HG03066 (cell line): Measurements from ENCODE around the gene MYO1H.
"Not testable (repeated sequence)": the region's sequence is repeated elsewhere in the genome, so short reads cannot be mapped to it uniquely, and the experiment has no call there.

Experiments used
- ATAC-seq: cut with Tn5 transposase; IDR thresholded peaks from one replicate; pipeline ENCODE4 v1.9.1; 2021; ENCODE audit warnings: low read depth; ENCODE audit not compliant: unreplicated experiment

Gene MYO1H, protein sequence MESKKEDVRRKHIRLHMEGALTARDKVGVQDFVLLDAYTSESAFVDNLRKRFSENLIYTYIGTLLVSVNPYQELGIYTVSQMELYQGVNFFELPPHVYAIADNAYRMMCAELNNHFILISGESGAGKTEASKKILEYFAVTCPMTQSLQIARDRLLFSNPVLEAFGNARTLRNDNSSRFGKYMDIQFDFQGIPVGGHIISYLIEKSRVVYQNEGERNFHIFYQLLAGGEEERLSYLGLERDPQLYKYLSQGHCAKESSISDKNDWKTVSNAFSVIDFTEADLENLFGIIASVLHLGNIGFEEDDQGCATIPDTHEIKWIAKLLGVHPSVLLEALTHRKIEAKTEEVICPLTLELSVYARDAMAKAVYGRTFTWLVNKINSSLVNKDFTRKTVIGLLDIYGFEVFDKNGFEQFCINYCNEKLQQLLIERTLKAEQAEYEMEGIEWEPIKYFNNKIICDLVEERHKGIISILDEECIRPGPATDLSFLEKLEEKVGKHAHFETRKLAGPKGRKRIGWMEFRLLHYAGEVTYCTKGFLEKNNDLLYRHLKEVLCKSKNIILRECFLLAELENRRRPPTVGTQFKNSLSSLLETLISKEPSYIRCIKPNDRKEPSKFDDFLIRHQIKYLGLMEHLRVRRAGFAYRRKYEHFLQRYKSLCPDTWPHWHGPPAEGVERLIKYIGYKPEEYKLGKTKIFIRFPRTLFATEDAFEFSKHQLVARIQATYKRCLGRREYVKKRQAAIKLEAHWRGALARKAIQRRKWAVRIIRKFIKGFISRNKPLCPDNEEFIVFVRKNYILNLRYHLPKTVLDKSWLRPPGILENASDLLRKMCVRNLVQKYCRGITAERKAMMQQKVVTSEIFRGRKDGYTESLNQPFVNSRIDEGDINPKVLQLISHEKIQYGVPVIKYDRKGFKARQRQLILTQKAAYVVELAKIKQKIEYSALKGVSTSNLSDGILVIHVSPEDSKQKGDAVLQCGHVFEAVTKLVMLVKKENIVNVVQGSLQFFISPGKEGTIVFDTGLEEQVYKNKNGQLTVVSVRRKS

DNA sequence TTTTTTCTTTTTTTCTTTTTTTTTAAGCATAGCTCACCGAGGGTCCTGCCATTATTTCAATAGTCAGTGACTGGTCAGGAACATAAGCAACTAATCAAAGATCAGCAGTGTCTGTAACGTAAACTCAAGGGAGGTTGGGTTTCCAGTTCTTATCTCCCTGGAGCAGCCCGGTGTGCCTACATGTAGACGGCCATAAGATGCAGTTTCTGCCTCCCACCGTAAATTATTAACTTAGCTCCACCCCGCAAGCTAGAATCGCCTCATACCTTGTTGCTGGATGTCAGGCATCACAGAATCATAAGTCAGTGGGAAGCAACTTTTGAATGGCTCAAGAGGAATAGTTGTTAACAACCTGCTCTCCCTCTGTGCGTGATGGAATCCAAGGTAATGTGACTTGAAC lies at the start of gene MYO1H:
Gene MYO1H, plus strand, starts transcription at position 312 of the 400 bp plus-strand sequence. Its CDS starts 61 bp downstream, at position 373.
- no peak for ATAC-seq

DNA sequence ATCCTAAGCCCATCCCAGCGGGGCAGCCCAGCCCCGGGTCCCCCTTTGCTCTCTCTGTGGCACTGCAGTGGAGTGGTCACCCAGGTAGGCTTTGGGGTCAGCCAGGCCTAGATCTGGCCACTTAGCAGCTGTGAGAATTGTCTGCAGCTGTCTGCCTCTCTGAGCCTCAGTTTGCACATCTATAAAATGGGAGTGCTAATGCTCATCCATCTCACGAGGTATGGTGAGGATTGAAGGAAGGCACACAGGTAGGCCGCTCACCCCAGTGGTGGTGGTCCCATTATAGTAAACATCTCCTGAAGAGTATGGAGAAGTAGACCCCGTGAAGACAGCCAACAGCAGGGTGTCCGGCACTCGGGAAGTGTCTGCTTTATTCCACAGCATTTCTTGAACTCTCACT lies 47.9 kb upstream of the MYO1H start:
- ATAC-seq = no peak

DNA sequence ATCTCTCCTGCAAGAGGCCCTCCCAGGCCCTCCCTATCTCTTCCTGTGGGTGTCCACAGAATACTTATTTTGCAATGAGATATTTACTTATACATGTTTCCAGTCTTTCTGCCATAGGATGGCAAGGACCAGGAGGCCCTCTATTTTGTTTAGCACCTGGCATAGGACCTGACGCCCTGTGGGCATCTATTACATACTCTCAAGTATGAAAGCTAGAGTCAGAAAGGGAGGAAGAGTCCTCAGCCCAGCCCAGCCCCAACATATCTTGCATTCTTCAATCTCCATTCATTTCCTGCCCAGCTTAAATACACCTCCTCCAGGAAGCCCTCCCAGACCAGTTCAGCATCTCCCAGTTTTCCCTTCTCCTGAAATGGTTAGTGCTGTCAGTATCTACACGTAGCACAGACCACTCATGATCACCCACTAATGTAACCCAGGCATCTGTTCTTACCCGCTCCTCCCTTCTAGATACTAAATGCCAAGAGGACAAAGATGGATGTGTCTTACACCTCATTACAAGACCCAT lies 46.0 kb upstream of the MYO1H start:
- ATAC-seq = no peak

DNA sequence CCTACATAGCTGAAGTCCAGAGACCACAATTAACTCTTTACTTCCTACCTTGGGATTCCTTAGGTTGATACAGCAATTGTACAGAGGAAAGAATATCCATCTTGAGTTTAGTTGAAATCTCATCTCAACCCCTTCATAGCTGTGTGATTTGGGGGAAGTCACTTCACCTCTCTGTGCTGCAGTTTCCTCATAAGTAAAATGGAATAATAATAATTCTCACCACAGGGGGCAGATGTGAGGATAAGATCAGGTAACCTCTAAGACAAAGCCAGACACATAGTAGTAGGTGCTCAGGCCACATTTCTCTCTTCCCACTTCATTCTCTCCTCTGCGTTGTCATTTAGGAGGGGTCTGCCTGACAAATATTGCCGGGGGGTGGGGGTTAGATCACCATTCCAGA lies 45.3 kb upstream of the MYO1H start:
- no peak for ATAC-seq

DNA sequence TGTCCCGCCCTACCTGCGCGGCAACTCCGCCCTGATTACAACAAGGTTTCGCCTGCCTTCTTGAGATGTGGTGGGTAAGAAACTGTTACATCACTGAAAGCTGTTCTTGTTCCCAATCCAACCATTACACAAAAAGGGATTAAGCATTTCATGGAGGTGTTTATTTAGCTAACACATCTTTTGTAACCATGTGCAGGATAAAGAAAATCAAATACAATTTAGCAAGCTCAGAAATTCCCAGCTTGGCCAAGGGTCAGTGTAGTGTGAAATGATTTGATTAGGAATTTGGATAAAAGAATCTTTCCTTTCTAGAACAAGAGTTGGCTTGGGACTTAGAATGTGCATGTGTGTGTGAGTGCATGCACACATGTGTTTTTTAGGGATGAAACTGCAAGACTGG lies 44.9 kb upstream of the MYO1H start:
- no peak for ATAC-seq

DNA sequence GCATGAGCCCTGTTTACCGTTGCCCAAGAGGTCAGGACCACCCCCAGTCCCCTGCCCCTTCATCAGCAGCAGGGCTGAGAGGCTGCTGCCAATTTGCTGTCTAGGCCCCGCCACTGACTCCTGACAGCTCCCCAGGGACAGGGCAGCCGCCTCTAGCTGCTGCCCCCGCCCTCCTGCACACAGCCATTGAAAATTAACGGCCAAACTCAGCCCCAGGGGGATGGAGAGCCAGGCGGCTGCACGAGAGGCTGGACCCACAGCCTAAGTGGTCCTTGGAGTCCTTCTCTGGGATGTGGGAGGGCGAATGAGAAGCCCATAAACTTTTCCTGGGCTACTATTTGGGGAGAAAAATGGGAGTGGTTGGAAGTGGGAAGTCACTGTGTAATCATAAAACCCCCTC lies 43.2 kb upstream of the MYO1H start:
- no peak for ATAC-seq

DNA sequence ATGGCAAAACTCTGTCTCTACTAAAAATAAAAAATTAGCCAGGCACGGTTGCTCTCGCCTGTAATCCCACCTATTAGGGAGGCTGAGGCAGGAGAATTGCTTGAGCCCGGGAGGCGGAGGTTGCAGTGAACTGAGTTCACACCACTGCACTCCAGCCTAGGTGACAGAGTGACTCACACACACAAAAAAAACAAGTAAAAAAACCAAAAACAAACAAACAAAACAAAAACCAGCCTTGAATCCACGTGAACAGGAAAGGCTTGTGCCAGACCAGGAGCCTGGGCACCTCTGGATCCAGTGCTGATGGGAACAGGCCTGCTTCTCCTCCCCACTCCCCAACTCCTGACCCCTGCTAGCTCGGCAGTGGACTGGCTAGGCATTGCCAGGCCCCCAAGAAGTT lies 42.2 kb upstream of the MYO1H start:
- ATAC-seq = no peak

DNA sequence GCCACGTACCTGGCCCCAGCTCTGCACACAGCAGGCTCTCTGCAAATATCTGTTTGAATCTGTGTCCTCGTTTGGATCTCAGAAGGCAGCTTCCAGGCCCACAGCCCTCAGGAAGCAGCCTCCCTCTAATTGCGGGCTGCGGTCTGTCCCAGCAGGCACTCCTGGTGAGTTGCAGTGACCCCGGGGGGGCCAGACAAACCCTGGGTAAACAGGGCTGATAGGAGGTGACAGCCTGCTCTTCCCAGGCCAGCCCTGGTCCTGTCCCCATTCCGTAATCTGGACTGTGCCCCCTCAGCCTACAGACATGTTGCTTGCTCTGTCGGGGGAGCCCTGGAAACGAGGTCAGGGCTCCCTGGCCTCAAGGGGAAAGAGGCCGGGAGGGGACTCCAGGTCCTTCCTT lies 40.6 kb upstream of the MYO1H start:
- no peak for ATAC-seq

DNA sequence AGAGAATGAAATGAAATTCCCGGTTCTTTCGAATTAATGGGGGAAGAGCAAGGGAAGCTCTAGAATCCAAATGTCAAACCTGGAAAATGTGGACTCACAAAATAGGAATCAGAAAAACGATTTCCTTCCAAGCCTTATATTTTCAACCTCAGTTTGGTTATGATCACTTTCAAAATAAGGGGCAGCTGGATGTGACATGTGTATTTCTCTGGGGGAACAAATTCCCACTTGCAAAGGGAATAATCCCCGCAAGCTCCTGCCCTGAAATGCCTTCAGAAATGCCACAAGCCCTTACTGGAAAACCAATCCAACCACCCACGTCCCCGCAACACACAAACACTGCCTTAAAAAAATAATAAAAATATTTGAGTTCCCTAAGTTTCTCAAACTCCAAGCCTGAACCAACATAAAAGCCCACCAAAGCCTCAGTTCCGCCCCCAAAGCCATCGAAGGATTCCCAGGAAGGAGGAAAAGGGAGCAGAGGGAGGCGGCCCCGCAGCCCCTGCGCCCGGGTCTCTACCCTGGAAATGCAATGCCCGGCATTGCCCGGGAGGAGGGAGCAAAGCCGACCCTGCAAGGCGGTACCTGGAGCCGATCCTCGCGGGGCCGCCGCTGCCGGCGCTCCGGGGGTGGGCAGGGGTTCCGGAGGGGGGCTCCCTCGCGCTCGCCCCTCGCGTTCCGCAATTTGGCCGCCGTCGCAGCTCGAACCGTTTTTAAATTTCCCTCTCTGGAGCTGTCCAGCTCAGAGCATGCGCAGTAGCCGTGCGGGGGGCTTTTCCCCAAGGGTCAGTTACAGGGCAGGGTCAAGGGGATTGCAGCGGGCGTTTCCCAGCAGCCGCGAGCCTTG lies 38.9 kb upstream of the MYO1H start, which contains the start of gene FOXN4:
Gene FOXN4, minus strand, starts transcription at position 751 of the 847 bp plus-strand sequence. CDS start 963 bp downstream, outside the sequence.
- no peak for ATAC-seq

DNA sequence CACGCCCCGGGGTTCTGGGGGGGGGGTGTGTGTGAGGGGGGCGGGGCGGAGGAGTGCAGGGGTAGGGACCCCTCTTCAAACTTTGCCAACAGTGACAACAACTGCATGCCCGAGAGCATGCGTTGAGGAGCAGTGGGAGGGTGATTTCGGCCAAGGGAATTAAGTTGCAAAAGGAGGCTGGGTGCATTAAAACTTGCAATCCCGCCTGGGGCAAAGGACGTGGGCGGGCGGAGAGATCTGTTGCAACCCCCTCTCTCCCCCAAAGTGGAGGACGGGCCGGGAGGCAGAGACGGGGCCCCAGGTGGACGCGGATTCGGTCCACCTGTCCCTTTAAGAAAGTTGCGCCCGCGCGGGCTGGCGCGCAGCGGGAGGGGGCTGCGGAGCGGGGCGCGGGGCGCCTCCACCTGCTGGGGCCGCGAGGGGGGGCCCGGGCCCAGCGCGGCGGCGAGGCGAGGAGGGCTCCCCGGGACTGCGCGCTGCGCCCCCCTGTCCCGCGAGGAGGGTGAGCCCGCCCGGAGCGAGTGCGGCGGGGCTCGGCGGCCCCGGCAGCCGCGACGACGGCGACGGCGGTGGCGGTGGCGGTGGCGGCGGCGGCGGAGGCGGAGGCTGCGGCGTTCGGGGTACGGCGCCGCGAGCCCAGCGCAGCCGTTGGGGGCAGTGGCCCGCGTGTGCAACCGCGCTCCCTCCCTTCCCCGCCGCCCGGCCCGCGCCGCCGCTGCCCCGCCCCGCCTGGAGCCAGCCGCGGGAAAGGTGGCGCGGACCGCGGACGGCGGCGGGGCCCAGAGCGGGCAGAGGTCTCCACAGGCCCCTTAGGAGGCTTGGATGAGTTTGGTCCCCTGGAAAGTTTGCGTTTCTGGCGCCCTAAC lies 38.1 kb upstream of the MYO1H start:
- ATAC-seq = no peak

DNA sequence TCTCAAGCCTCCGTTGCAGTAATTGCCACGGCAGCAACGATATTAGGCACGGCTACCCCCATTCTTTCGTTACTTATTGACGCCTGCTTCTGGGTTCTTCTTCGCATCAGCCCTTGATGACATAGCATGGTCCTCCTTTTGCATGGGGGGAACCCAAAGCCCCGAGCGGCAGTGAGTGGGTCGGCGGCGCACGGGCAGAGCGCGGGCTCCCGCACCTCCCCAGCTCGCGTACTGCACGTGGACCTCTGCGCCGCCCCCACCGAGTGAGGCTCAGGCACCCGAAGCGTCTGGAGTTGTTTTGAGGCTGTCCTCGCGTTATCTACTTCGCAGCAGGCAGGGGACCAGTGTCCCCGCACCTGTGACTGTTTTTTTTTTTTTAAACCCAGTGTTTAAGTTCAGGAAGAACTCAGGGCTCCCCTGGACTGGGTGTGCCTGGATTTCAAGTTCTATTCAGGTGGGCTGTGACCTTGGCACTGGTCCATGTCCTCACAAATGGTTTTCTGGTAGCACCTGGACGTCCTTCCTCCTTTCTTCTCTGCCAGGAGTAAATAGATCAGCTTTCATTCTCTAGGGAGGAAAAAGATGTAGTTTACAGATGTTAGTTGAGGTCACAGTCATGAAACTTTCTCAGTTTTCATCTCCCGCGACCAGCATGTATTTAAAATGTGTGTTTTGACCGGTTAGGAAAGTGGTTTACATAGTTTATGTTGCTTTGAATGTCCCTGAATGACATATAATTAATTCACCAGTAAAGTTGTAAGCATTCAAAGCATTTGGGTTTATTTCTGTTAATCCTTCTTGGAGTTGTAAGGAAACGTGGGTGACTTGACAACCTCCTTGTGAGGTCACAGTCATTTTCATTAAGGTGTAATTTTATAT lies 37.2 kb upstream of the MYO1H start:
- no peak for ATAC-seq

DNA sequence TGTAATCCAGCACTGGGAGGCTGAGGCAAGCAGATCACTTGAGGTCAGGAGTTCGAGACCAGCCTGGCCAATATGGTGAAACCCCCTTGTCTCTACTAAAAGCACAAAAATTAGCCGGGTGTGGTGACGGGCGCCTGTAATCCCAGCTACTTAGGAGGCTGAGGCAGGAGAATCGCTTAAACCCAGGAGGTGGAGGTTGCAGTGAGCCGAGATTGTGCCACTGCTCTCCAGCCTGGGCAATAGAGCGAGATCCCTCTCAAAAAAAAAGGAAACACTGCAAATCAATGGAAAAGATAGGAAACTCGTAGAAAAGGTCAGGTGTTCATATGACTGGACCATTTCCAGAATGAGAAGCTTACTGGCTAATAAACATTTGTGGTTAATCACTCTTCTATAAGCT lies 26.4 kb upstream of the MYO1H start:
- not testable (repeated sequence) for ATAC-seq

DNA sequence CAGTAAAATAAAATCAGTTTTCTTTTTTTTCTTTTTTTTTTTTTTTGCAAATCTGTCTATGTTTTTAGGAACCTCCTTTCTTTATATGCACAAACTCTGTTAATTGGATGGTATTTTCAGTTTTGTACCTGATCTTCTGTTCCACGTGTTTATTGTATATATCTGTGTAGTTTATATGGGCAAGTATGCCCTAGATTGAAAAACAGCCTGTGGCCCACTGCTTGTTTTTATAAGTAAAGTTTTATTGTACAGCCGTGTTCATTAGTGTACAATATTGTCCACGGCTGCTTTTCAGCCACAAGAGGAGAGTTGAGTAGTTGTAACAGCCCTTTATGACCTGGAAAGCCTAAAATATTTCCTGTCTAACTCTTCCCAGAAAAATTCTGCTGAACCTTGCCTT lies 18.7 kb upstream of the MYO1H start:
- no peak for ATAC-seq

DNA sequence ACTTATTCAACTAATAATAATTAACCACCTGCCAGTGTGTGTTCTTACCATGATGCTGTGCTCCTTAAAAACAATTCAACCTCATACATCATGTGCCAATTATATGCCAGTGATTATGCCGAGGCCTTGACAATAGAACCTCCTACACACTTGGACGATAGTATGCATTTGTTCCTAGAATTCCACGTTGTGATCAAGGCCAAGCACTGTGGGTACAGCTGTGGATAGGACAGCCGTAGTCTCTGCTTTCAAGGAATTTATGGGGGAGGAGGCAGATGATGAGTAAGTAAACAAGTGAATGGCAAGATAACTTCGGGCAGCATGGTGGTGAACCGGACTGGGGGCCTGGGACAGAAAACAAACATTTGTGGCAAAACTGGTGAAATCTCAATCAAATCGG lies 18.0 kb upstream of the MYO1H start:
- ATAC-seq = no peak

DNA sequence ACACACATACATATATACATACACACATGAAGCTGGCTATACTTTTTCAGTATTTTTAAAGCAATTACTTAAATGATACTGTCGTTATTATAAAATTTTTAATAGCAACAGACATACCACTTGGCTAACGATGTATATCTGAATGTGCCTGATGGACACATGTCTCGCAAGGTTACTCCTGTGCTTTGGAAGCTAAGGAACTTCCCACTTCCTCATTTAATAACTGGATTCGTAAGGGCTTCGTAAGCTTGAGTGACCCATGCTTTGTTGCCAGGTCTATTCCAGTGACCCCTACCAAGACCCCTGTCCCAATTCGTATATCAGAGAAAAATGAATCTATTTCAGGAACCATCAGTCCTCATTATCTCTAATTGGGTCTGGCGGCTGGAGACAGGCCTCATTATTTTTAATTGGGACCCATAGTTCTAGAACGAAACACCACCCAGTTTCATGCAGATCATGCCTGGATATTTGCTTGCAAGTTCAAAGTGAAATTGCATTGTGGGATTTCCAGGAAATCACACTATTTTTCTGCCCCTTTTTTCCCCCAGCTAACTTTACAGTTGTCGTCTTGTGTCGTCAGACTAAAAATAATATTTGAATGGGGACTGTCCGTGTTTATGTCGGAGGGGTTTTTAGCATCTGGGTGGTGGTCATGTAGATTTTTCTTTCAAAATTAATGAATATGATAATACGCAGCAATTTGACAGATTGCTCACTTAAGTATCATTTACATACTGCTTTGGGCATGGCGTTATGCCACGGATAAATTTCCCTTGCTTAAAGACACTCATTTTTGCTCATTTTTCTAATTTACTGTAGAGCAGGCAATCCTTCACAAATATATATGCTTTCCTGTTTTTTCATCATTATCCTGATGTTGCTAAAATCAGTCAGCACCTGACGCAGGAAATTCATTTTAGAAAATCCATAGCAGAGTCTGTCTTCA lies 17.1 kb upstream of the MYO1H start:
- no peak for ATAC-seq

DNA sequence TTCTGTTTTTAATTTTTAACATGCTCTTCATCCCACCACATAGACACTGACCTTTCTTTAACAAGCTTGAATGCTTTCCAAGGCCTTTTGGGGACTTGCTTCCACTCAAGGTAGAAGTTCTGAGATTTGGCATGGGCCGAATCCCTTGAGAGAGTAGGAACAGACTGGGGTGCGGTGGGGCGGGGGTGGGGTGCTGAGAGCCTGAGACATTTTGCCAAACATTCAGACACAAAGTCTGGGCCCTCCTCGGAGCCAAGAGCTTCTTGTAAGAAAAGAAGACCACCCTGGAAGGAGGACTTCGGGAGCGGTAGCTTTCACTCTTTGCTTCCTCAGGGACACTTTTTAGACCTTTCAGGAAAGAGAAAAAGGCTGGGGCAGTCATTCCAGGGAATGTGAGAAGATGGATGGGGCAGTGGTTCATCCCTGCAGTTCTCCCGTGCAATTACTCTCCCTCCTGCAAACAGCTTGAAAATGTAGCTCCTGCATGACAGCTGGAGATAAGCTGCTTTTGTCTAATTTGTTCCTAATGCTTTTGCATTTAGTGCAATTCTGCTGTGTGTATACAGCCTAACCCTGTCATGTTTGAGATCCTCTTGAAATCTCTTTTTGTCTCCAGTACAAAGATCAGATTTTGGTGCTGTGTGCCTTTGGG lies 16.3 kb upstream of the MYO1H start:
- ATAC-seq = no peak

DNA sequence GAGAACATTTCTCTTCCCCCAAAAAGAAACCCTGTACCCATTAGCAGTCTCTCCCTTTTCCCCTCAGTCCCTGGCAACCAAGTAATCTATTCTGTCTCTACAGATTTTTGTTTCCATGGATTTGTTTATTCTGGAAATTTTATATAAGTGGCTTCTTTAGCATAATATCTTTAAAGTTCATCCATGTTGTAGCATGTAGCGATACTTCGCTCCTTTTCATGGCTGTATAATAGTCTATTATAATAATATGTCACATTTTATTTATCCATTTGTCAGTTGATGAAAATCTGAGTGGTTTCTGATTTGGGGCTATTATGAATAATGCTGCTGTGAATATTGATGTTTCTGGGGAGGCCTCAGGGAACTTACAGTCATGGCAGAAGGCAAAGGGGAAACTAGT lies 12.8 kb upstream of the MYO1H start:
- no peak for ATAC-seq
